Mesendoderm (in vitro differentiated cells): ENCODE data around the gene EML3.
"Not testable (repeated sequence)": the region's sequence is repeated elsewhere in the genome, so short reads cannot be mapped to it uniquely, and the experiment has no call there.

Experiments
- DNase-seq: peaks from one replicate; pipeline ENCODE4 v3.0.0; 2013
- H2AK5ac ChIP-seq: 2 replicates; pipeline ENCODE4 v1.6.1; 2013; ENCODE audit warnings: low read length, inconsistent platforms
- H2BK120ac ChIP-seq: 2 replicates; pipeline ENCODE4 v1.6.1; 2013; ENCODE audit warnings: low read depth, mild to moderate bottlenecking, low read length, moderate library complexity, mixed read lengths
- H2BK15ac ChIP-seq: replicated peaks from 2 replicates; pipeline ENCODE4 v1.6.1; 2013; ENCODE audit warnings: low read depth, mild to moderate bottlenecking, moderate library complexity
- H2BK5ac ChIP-seq: 2 replicates; pipeline ENCODE4 v1.6.1; 2013; ENCODE audit warnings: low read length, inconsistent platforms
- H3K18ac ChIP-seq: 2 replicates; pipeline ENCODE4 v1.6.1; 2013; ENCODE audit warnings: mild to moderate bottlenecking, low read length, mixed read lengths
- H3K23ac ChIP-seq: one replicate; pipeline ENCODE4 v1.6.1; 2013; ENCODE audit warnings: low read length
- H3K27ac ChIP-seq: 2 replicates; pipeline ENCODE4 v1.5.1; 2013; ENCODE audit warnings: low read depth, mild to moderate bottlenecking, inconsistent platforms, low read length, moderate library complexity
- H3K27me3 ChIP-seq: 2 replicates; pipeline ENCODE4 v1.6.1; 2013; ENCODE audit warnings: low read length, control low read depth, mild to moderate bottlenecking, inconsistent platforms; ENCODE audit not compliant: insufficient read depth, poor library complexity
- H3K36me3 ChIP-seq: 2 replicates; pipeline ENCODE4 v1.6.1; 2013; ENCODE audit warnings: low read length, inconsistent platforms; ENCODE audit not compliant: control insufficient read depth, insufficient read depth
- H3K4ac ChIP-seq: one replicate; pipeline ENCODE4 v1.6.1; 2013; ENCODE audit warnings: low read depth, mild to moderate bottlenecking, low read length, moderate library complexity
- H3K4me1 ChIP-seq: 2 replicates; pipeline ENCODE4 v1.6.1; 2013; ENCODE audit warnings: low read depth, low read length, inconsistent platforms; ENCODE audit not compliant: control insufficient read depth
- H3K4me2 ChIP-seq: 2 replicates; pipeline ENCODE4 v1.6.1; 2013; ENCODE audit warnings: low read length
- H3K4me3 ChIP-seq: 2 replicates; pipeline ENCODE4 v1.5.1; 2013; ENCODE audit warnings: mild to moderate bottlenecking, low read length
- H3K56ac ChIP-seq: one replicate; pipeline ENCODE4 v1.6.1; 2013; ENCODE audit warnings: low read length
- H3K79me1 ChIP-seq: 2 replicates; pipeline ENCODE4 v1.6.1; 2013; ENCODE audit warnings: low read length, inconsistent platforms
- H3K79me2 ChIP-seq: 2 replicates; pipeline ENCODE4 v1.6.1; 2013; ENCODE audit warnings: mild to moderate bottlenecking, low read length; ENCODE audit not compliant: control insufficient read depth, insufficient read depth
- H3K9ac ChIP-seq: 2 replicates; pipeline ENCODE4 v1.6.1; 2013; ENCODE audit warnings: low read length, inconsistent platforms
- H4K5ac ChIP-seq: one replicate; pipeline ENCODE4 v1.6.1; 2013; ENCODE audit warnings: low read length
- H4K8ac ChIP-seq: one replicate; pipeline ENCODE4 v1.6.1; 2013; ENCODE audit warnings: low read depth, mild to moderate bottlenecking, control low read depth, low read length, moderate library complexity
- WGBS: extraction: QIAGEN DNeasy Blood & Tissue Kit; methylation state at CpG from one replicate; pipeline ENCODE4 v1.1.7; 2013; ENCODE audit warnings: low lambda C conversion rate, missing lambda C conversion rate; ENCODE audit not compliant: insufficient coverage; ENCODE audit errors: extremely low coverage; 5-methylcytosine and 5-hydroxymethylcytosine counted together

EML3 gene

DNA sequence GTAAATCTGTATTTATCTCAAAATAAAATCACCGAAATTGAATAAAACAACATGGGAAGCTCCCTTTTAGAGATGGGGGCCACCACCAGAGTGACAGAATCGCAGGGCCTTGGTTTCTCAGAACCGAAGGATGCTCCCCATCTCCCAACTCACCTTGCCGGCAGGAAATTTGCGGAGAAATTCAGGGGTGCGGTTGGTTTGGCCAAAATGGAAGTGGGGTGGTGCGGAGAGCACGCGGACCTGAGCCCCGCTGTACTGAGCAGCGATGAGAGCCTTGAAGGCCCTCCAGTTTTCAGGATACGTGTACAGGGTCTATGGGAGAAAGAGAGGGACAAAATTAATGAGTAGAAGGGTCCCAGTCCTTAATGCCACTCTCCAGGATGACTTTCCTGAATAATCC is 40.1 kb downstream of the EML3 start:
- Histone ChIP-seq H3K36me3 (peaks cover 15% of the 10 kb centered on the region), H3K27me3 (no peaks in the 10 kb centered on the region), H3K56ac (peak overlapping the region; percentile 95), H2AK5ac (no peak overlapping the region), H3K4ac (no peak overlapping the region), H2BK15ac (no peak overlapping the region), H3K27ac (no peak overlapping the region), H4K8ac (no peak overlapping the region), H3K4me2 (peak overlapping the region; percentile 63), H3K18ac (no peak overlapping the region), H4K5ac (no peak overlapping the region), H3K4me3 (peak overlapping the region; percentile 91), H2BK5ac (no peak overlapping the region), H3K9ac (peak overlapping the region; percentile 93), H2BK120ac (no peak overlapping the region), H3K23ac (no peak overlapping the region), H3K79me1 (peaks cover 10% of the 10 kb centered on the region), H3K4me1 (peaks cover 6% of the 10 kb centered on the region), H3K79me2 (peaks cover 40% of the 10 kb centered on the region)
- DNase-seq: no peak
- WGBS: no CpG with 5 or more reads among the region's 12 CpGs

- H4K8ac ChIP-seq, H3K4me1 ChIP-seq, H4K5ac ChIP-seq, H3K4ac ChIP-seq, H3K4me3 ChIP-seq, H2BK5ac ChIP-seq, H2BK120ac ChIP-seq, H3K18ac ChIP-seq, H2BK15ac ChIP-seq, H3K27ac ChIP-seq, H3K27me3 ChIP-seq, H2AK5ac ChIP-seq, DNase-seq, H3K23ac ChIP-seq: not testable (repeated sequence)
- H3K4me2 ChIP-seq: peak overlapping the region; percentile 4
- peak overlapping the region; percentile 93 for H3K9ac ChIP-seq
- H3K36me3 ChIP-seq: peaks cover 22% of the 10 kb centered on the region
- H3K79me1 ChIP-seq: peaks cover 12% of the 10 kb centered on the region
- peak overlapping the region; percentile 60 for H3K56ac ChIP-seq
- 100% methylated on average over 1 of the region's 5 CpGs for WGBS
- H3K79me2 ChIP-seq: peaks cover 48% of the 10 kb centered on the region
Observed at GRCh38 chr11:62571493-62571892, 41.1 kb downstream of the EML3 start.

GRCh38 chr11:62570903-62571302 is 41.7 kb downstream of the EML3 start:
- Histone ChIP-seq H3K79me1 (peaks cover 12% of the 10 kb centered on the region), H3K79me2 (peaks cover 53% of the 10 kb centered on the region), H3K9ac (peak overlapping the region; percentile 93), H3K56ac (peak overlapping the region; percentile 60), H3K36me3 (peaks cover 26% of the 10 kb centered on the region)
- H4K5ac ChIP-seq, H3K4me2 ChIP-seq, H3K27ac ChIP-seq, H3K18ac ChIP-seq, H4K8ac ChIP-seq, H3K27me3 ChIP-seq, H3K4ac ChIP-seq, H2BK15ac ChIP-seq, H2BK5ac ChIP-seq, DNase-seq, H2BK120ac ChIP-seq, H2AK5ac ChIP-seq, H3K4me1 ChIP-seq, H3K4me3 ChIP-seq, H3K23ac ChIP-seq: not testable (repeated sequence)
- WGBS: no CpG with 5 or more reads among the region's 5 CpGs

GRCh38 chr11:62569611-62570010 is 43.0 kb downstream of the EML3 start:
- Histone ChIP-seq H4K5ac (no peak overlapping the region), H2BK15ac (no peak overlapping the region), H3K9ac (no peak overlapping the region), H3K27me3 (no peaks in the 10 kb centered on the region), H3K18ac (no peak overlapping the region), H4K8ac (no peak overlapping the region), H3K27ac (no peak overlapping the region), H3K36me3 (peaks cover 31% of the 10 kb centered on the region), H2BK5ac (no peak overlapping the region), H3K4me2 (no peak overlapping the region), H3K79me1 (peaks cover 12% of the 10 kb centered on the region), H3K4ac (no peak overlapping the region), H2AK5ac (no peak overlapping the region), H3K4me3 (no peak overlapping the region), H3K23ac (no peak overlapping the region), H3K56ac (no peak overlapping the region), H2BK120ac (no peak overlapping the region), H3K79me2 (peaks cover 58% of the 10 kb centered on the region), H3K4me1 (peaks cover 3% of the 10 kb centered on the region)
- DNase-seq: no peak
- no CpG with 5 or more reads among the region's 1 CpG for WGBS

- H3K27me3 ChIP-seq: no peaks in the 10 kb centered on the region
- peaks cover 46% of the 10 kb centered on the region for H3K79me2 ChIP-seq
- no peak overlapping the region for H4K5ac ChIP-seq
- no peak overlapping the region for H4K8ac ChIP-seq
- no peak overlapping the region for H2BK120ac ChIP-seq
- WGBS: no CpG with 5 or more reads among the region's 8 CpGs
- H3K4me1 ChIP-seq: peaks cover 3% of the 10 kb centered on the region
- no peak for DNase-seq
- H3K23ac ChIP-seq: no peak overlapping the region
- no peak overlapping the region for H2BK15ac ChIP-seq
- H3K79me1 ChIP-seq: peaks cover 14% of the 10 kb centered on the region
- H3K36me3 ChIP-seq: peaks cover 32% of the 10 kb centered on the region
- H3K56ac ChIP-seq: no peak overlapping the region
- no peak overlapping the region for H3K4ac ChIP-seq
- H3K18ac ChIP-seq: no peak overlapping the region
- H2AK5ac ChIP-seq: no peak overlapping the region
- no peak overlapping the region for H3K27ac ChIP-seq
- H3K9ac ChIP-seq: no peak overlapping the region
- no peak overlapping the region for H3K4me2 ChIP-seq
- no peak overlapping the region for H2BK5ac ChIP-seq
- H3K4me3 ChIP-seq: no peak overlapping the region
Observed at GRCh38 chr11:62567018-62567633, 45.4 kb downstream of the EML3 start.

DNA sequence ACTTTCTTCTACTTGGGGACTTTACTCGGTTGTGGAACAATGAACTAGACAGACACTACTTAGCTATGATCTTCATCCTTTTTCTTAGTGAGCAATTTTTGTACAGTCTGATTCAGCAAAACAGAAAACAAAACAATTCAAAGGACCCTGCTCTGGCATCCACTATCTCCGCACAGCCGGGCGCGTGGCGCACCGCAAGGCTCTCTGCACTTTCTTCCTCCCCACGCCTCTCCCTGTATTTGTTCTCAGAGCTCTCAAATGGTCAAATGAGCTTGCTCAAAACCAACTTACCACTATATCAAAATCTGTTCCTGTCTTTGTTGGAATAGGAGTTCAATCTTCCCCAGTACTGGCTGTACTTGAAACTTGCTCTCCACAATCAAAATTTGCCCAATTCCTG is 46.3 kb downstream of the EML3 start:
- H3K4me3 ChIP-seq: no peak overlapping the region
- H3K36me3 ChIP-seq: peaks cover 28% of the 10 kb centered on the region
- DNase-seq: no peak
- H3K79me1 ChIP-seq: peaks cover 9% of the 10 kb centered on the region
- H3K4me1 ChIP-seq: no peaks in the 10 kb centered on the region
- no peak overlapping the region for H3K4ac ChIP-seq
- H3K18ac ChIP-seq: no peak overlapping the region
- no peak overlapping the region for H3K4me2 ChIP-seq
- no peak overlapping the region for H2BK15ac ChIP-seq
- H3K56ac ChIP-seq: no peak overlapping the region
- H4K5ac ChIP-seq: no peak overlapping the region
- H3K27ac ChIP-seq: no peak overlapping the region
- no peak overlapping the region for H3K23ac ChIP-seq
- H3K79me2 ChIP-seq: peaks cover 37% of the 10 kb centered on the region
- H3K27me3 ChIP-seq: no peaks in the 10 kb centered on the region
- H2BK5ac ChIP-seq: no peak overlapping the region
- H2BK120ac ChIP-seq: no peak overlapping the region
- H4K8ac ChIP-seq: peak overlapping the region; percentile 56
- H3K9ac ChIP-seq: no peak overlapping the region
- H2AK5ac ChIP-seq: no peak overlapping the region
- WGBS: no CpG with 5 or more reads among the region's 8 CpGs
